Upper lobe of right lung (tissue), 1 donor: ENCODE data around the gene FBN1. TPM values are rescaled to one million over a fixed set of nuclear protein-coding genes. Genes with fewer than 3 reads are reported as not detected.

Source experiments
- ATAC-seq: fragments of 200-7000 bp; cut with Tn5 transposase; one replicate; pipeline ENCODE4 v1.9.1; 2020; ENCODE audit warnings: mild to moderate bottlenecking, moderate library complexity
- DNase-seq: peaks from one replicate; pipeline ENCODE4 v3.0.0-alpha.2; 2020
- H3K27ac ChIP-seq: fragments of 200-600 bp; one replicate; pipeline ENCODE4 v1.8.0; 2022
- H3K27me3 ChIP-seq: fragments of 200-600 bp; one replicate; pipeline ENCODE4 v1.8.0; 2022; ENCODE audit warnings: mild to moderate bottlenecking
- H3K36me3 ChIP-seq: fragments of 200-600 bp; one replicate; pipeline ENCODE4 v1.8.0; 2022
- H3K4me1 ChIP-seq: fragments of 200-600 bp; one replicate; pipeline ENCODE4 v1.8.0; 2022
- H3K4me3 ChIP-seq: fragments of 200-600 bp; one replicate; pipeline ENCODE4 v1.8.0; 2022; ENCODE audit warnings: mild to moderate bottlenecking
- H3K9me3 ChIP-seq: fragments of 200-600 bp; one replicate; pipeline ENCODE4 v1.8.0; 2022
- CTCF ChIP-seq: fragments of 200-600 bp; IDR thresholded peaks from one replicate; pipeline ENCODE4 v1.8.0; 2022; ENCODE audit warnings: antibody characterized with exemption
- intact Hi-C: fragments of 100-400 bp; cut with DNase I; formaldehyde crosslinking; loops from one replicate; pipeline ENCODE4 v1.11.0; 2022
- total RNA-seq: library from RNA; stranded (reverse); fragmentation: NEBNext Ultra II Directional; extraction: Animal tissue kit (Norgen Biotek cat#: 25700); gene quantifications from one replicate; pipeline ENCODE4 v1.2.1, GENCODE V29; 2021
- donor health status: DM: no; HTN: yes; CAD: no; lungs with severe emphysema.

Gene FBN1
- total RNA-seq, 1 donor from 2014 or later = 46.9 TPM

DNA sequence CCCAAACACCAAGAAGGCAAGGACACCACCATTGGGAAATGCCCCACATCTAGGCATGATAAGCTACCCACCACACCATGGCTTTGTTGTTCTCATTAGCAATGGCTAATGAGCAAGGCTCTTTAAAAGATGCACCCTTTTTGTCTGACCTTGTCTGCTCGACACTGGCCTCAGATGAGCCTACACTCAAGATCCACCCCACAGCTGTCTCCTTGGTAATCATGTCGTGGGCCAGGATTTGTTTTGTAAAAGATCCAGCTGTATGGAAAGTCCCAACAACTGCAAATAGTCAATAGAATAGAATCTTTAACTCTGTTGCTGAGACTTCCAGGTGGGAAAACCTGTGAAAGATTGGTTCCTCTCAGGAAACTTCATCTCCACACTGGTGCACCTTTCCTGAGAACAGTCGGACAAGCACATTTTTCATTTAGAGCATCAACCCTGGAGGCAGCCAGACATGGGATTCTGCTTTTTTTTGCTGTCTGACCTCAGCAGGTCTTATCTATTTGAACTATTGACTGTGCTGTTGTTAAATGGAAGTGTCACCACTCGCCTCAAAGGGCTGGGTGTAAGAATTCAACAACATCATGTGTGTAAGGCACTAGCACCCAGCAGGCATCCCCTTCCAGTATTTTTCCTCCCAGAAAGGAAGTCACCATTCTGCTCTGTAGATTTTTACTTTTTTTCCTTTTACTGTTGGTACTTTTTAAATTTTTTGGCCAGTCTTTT, 278.8 kb downstream of the FBN1 start:
- no peak overlapping the region for H3K27ac ChIP-seq
- H3K36me3 ChIP-seq = no peaks in the 10 kb centered on the region
- no peak for ATAC-seq
- no peaks in the 10 kb centered on the region for H3K9me3 ChIP-seq
- no peak for TF ChIP-seq CTCF
- DNase-seq = no peak
- no peaks in the 10 kb centered on the region for H3K4me1 ChIP-seq
- intact Hi-C loops = no loop called here
- no peaks in the 10 kb centered on the region for H3K27me3 ChIP-seq
- no peak overlapping the region for H3K4me3 ChIP-seq

DNA sequence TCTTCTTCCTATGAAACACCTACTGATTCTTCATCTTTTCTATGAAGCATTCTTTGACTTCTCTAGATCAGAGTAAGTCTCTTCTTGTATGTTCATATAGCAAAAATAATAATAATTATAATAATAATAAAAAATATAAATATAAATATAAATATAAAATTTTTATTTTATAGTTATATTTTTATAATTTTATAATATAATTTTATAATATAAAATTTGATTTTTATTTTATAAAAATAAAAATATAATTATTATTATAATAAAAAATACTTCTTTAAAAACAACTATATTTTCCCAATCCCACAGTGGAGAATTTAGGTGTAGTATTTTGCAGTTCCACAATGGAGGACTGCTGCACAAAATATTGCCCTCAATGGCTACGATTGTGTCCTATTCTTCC, 279.9 kb downstream of the FBN1 start:
- Histone ChIP-seq H3K4me1 (no peaks in the 10 kb centered on the region), H3K36me3 (no peaks in the 10 kb centered on the region), H3K4me3 (no peak overlapping the region), H3K27me3 (no peaks in the 10 kb centered on the region), H3K27ac (no peak overlapping the region), H3K9me3 (no peaks in the 10 kb centered on the region)
- DNase-seq = no peak
- no peak for ATAC-seq
- no peak for TF ChIP-seq CTCF
- intact Hi-C loops = no loop called here

DNA sequence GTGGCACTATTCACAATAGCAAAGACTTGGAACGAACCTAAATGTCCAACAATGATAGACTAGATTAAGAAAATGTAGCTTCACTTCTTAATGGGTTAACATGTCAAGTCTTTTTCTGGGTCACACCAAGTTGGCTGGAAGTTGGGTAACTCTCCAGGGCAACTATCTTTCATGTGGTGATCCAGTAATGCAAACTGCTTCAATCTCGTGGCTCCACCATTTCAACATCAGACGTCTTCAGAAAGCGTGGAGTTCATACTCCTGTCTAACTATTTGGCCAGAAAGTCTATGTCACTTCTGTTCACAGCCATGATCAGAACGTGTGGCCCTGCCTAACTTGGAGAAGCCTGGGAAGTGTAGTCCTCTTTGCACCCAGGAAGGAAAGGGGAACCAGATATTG, 282.0 kb downstream of the FBN1 start:
- ATAC-seq = no peak
- H3K4me3 ChIP-seq = no peak overlapping the region

GRCh38 chr15:48361685-48362084, 283.8 kb downstream of the FBN1 start:
- no peak overlapping the region for H3K27ac ChIP-seq
- ATAC-seq (no peak), DNase-seq (no peak)
- H3K27me3 ChIP-seq = no peaks in the 10 kb centered on the region
- no peak overlapping the region for H3K4me3 ChIP-seq
- intact Hi-C loops = no loop called here
- H3K4me1 ChIP-seq = peaks cover 3% of the 10 kb centered on the region
- TF ChIP-seq CTCF = no peak
- H3K36me3 ChIP-seq = no peaks in the 10 kb centered on the region
- H3K9me3 ChIP-seq = no peaks in the 10 kb centered on the region

More for the DNA sequence above, 282.0 kb downstream of the FBN1 start:
- no peak for DNase-seq
- no peaks in the 10 kb centered on the region for H3K36me3 ChIP-seq
- H3K9me3 ChIP-seq = no peaks in the 10 kb centered on the region
- no peak overlapping the region for H3K27ac ChIP-seq
- no peak for TF ChIP-seq CTCF
- no peaks in the 10 kb centered on the region for H3K27me3 ChIP-seq
- peaks cover 3% of the 10 kb centered on the region for H3K4me1 ChIP-seq
- intact Hi-C loops = no loop called here

- ATAC-seq (no peak), DNase-seq (no peak)
- Histone ChIP-seq H3K36me3 (no peaks in the 10 kb centered on the region), H3K27ac (no peak overlapping the region), H3K4me3 (no peak overlapping the region), H3K27me3 (no peaks in the 10 kb centered on the region), H3K9me3 (no peaks in the 10 kb centered on the region), H3K4me1 (peaks cover 3% of the 10 kb centered on the region)
- intact Hi-C loops = no loop called here
- no peak for TF ChIP-seq CTCF
Measured at GRCh38 chr15:48360841-48361240, 284.7 kb downstream of the FBN1 start.

Other genes with a start within 250 kb of the FBN1 start
- gene CEP152, start 165.4 kb upstream of the FBN1 start, total RNA-seq = 4.2 TPM
- gene EID1, start 232.4 kb upstream of the FBN1 start, total RNA-seq = 95.3 TPM